ENCODE results near the gene HAAO. TPM values are rescaled to one million over a fixed set of nuclear protein-coding genes. Genes with fewer than 3 reads are reported as not detected.

Gene HAAO
- total and polyA plus RNA-seq, 2 donors (not counting 3 experiments of a cell fraction or from before 2014, with no cell fraction given): 0.82 to 1.1 TPM

DNA sequence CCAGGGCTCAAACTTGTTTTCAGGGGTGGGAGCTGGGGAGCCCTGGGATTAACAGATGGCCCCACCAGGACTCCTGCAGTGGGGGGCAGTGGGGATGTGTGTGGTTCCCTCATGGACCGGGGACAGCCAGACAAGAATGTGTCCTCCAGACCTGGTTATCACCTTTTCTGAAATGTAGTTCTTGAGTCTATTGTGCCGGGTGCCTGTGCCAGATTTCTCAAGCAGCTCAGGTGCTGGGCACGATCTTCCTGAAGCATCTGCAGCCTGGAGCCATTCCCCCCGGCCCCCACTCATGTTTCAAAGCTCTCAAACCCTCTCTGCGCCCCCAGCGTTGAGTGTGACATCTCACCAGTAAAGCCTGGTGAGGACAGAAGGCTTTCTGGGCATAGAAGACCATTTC, 48.4 kb upstream of the HAAO start:
- Histone ChIP-seq H3K9me1 (replicated peaks; ENCODE audit: control insufficient read depth, extremely low read depth, insufficient read depth, low read length) (no peaks in the 10 kb centered on the region), H3K4me2 (ENCODE audit: insufficient read depth, low read length) (no peak overlapping the region), H3K36me3 (ENCODE audit: control insufficient read depth in 2 of 2, extremely low read depth in 1 of 2, insufficient read depth in 2 of 2, low read length in 2 of 2) (no peaks in the 10 kb centered on the region), H3K27ac (ENCODE audit: insufficient read depth, low read depth, low read length) (no peak overlapping the region), H3K27me3 (ENCODE audit: control insufficient read depth in 2 of 2, insufficient read depth in 2 of 2, low read length in 2 of 2) (no peaks in the 10 kb centered on the region), H3K4me3 (replicated peaks in 1 of 3; ENCODE audit: insufficient read depth in 1 of 3, low read depth in 1 of 3, low read length in 3 of 3) (no peak overlapping the region), H3K9ac (replicated peaks; ENCODE audit: extremely low read depth, insufficient read depth, low read length) (no peak overlapping the region), H3K4me1 (ENCODE audit: control insufficient read depth, extremely low read depth, insufficient read depth, low read length) (peaks cover 7% of the 10 kb centered on the region), H4K20me1 (replicated peaks; ENCODE audit: control insufficient read depth, extremely low read depth, insufficient read depth, low read length) (no peaks in the 10 kb centered on the region), H3K9me3 (replicated peaks; ENCODE audit: control insufficient read depth, insufficient read depth, low read length) (no peaks in the 10 kb centered on the region), H2AFZ (ENCODE audit: low read depth, low read length) (no peak overlapping the region), H3K79me2 (ENCODE audit: control insufficient read depth, insufficient read depth, low read length) (no peaks in the 10 kb centered on the region)
- no TSS peak for BruUV-seq (replicated peaks)
- POLR2A ChIA-PET: no interaction called here
- FAIRE-seq (no peak), DNase-seq (ENCODE audit: low read depth, low spot score) (no peak)
- TF ChIP-seq, protein P1, sequence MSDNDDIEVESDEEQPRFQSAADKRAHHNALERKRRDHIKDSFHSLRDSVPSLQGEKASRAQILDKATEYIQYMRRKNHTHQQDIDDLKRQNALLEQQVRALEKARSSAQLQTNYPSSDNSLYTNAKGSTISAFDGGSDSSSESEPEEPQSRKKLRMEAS (IDR thresholded peaks at IDR 0.05; ENCODE audit: insufficient read depth, insufficient read length): no peak
- TF ChIP-seq, protein P2, sequence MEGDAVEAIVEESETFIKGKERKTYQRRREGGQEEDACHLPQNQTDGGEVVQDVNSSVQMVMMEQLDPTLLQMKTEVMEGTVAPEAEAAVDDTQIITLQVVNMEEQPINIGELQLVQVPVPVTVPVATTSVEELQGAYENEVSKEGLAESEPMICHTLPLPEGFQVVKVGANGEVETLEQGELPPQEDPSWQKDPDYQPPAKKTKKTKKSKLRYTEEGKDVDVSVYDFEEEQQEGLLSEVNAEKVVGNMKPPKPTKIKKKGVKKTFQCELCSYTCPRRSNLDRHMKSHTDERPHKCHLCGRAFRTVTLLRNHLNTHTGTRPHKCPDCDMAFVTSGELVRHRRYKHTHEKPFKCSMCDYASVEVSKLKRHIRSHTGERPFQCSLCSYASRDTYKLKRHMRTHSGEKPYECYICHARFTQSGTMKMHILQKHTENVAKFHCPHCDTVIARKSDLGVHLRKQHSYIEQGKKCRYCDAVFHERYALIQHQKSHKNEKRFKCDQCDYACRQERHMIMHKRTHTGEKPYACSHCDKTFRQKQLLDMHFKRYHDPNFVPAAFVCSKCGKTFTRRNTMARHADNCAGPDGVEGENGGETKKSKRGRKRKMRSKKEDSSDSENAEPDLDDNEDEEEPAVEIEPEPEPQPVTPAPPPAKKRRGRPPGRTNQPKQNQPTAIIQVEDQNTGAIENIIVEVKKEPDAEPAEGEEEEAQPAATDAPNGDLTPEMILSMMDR (IDR thresholded peaks at IDR 0.05; ENCODE audit: extremely low read depth in 1 of 2, insufficient read depth in 1 of 2, low read depth in 1 of 2, low read length in 2 of 2): no peak
- TF ChIP-seq MYC (IDR thresholded peaks at IDR 0.05; ENCODE audit: low read depth, low read length) (no peak), FOS (IDR thresholded peaks at IDR 0.05; ENCODE audit: borderline replicate concordance, insufficient read depth, low read length) (no peak), JUN (IDR thresholded peaks at IDR 0.05; ENCODE audit: borderline replicate concordance, insufficient read depth, insufficient read length, low read depth) (no peak), POLR2AphosphoS5 (IDR thresholded peaks at IDR 0.05; ENCODE audit: insufficient read depth, low read depth, low read length) (no peak), GATA2 (IDR thresholded peaks at IDR 0.05; ENCODE audit: insufficient read depth, insufficient read length, low read depth, low read length) (no peak), EZH2 (IDR thresholded peaks at IDR 0.05; ENCODE audit: borderline replicate concordance, low read depth, low read length, severe bottlenecking) (no peak), POLR2A (IDR thresholded peaks at IDR 0.05; ENCODE audit: low read depth, low read length) (no peak)
- dilution Hi-C loops (cut with MboI; ENCODE audit: extremely low pct_ligation_motif_present, low sequenced_read_pairs) (no loop called here), intact Hi-C loops (cut with micrococcal nuclease) (no loop called here)
- CTCF ChIA-PET: interaction anchor here (0.6 kb wide), 1 partner anchor 388 kb away, joined by 3 read pairs; no protein-coding TSS in a partner anchor
